ENCODE results near the gene GPANK1.

GPANK1 gene

DNA sequence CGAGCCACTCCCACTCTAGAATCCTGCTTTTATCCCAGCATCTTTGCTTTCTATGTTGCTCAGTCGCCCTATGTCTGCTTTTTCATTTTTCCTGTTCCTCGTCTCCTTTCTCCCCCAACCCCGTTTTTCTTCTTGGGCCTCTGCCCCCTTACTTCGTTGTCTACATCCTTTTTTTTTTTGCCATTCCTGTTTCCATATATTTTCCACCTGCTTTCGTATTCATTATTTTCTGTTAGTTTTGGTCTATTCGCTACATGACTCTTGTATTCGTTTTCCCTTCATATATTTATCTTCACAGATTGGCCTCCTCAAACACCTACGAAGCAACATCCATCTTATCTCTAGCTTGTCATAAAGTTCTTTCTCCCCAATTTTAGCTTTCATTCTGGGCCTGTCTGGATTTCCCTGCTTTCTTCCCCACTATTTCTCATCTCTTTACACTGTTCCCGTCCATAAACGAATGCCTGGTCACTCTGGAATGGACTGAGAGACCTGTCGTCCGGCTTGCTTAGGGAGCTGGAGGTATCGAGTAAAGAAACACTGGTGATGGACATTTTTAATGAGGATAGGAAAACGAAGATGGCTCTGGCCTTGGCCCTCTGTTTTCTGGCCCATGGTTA lies 43.4 kb downstream of the GPANK1 start:
- TF ChIP-seq, protein P1, sequence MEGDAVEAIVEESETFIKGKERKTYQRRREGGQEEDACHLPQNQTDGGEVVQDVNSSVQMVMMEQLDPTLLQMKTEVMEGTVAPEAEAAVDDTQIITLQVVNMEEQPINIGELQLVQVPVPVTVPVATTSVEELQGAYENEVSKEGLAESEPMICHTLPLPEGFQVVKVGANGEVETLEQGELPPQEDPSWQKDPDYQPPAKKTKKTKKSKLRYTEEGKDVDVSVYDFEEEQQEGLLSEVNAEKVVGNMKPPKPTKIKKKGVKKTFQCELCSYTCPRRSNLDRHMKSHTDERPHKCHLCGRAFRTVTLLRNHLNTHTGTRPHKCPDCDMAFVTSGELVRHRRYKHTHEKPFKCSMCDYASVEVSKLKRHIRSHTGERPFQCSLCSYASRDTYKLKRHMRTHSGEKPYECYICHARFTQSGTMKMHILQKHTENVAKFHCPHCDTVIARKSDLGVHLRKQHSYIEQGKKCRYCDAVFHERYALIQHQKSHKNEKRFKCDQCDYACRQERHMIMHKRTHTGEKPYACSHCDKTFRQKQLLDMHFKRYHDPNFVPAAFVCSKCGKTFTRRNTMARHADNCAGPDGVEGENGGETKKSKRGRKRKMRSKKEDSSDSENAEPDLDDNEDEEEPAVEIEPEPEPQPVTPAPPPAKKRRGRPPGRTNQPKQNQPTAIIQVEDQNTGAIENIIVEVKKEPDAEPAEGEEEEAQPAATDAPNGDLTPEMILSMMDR (IDR thresholded peaks at IDR 0.05), result no peak

DNA sequence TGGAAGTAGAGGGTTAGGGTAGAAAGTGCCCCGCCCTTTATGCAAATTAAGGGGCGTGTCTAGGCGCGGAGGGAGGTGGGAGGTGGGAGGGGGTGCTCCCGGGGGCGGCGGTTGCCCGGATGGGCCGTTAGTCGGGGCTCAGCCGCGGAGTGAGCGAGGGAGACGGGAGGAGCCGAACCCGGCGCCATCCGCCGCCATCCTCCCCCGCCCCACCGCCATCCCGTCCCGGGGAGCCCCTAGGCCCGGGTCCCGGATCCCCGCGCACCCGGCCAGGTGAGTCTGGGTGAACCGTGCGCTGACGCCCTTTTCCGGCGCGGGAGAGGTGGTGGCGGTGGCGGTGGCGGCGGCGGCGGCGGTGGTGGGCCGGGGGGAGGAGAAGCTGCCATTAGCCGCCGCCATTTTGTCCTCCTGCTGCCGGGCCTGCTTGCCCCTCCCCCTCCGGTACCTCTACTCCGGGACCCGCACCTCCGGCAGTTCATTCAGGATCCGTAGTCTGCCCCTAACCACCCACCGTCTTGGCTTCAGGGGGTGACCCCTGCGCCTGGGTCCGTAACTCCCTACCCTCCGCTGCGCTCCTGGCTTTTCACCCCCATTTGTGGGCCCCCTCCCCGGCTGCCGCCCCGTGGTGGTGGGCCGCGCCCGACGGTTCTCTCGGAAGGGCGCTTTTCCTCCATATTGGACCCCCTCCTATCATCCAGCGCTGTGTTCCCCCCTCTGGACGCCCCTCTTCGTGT lies 44.0 kb downstream of the GPANK1 start, which contains the start of gene PRRC2A:
Gene PRRC2A, plus strand, starts transcription at position 130 of the 734 bp plus-strand sequence. CDS start 2,075 bp downstream, outside the sequence.
- TF ChIP-seq, protein P1 (IDR thresholded peaks at IDR 0.05), result no peak

DNA sequence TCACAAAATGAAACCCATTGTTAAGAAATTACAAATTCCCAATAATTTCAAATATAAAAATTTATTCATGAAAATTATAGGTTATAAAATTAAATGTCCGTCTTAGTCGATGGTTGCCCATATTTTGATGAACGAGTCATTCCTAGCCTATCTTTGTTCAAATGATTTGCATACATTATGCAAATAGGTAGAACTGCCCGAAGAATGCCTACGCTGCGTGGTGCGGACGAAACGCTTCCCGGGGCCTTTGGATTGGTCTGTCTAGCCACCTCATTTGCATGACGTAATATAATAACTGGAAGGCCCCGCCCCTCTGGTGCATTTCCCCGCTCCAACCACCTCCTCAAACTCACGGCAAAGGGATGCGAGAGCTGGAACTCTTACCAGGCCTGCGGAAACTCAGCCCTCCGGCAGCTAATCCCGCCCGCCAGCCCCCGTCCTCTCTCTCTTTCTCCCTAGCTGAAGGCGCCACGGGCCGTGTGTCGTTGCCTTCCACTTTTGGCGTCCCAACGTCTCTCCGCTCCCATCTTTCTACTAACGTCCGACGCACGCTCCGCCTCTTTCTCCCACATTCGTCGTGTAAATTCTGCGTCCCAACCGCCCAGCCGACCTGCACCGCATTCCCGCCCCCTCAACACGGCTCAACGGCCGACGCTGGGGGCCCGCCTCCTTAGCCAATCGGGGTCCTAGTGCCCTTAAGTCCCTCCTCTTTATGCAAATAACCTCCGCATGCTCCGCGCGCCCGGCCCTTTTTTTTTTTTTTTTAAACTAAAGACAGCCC lies 44.8 kb downstream of the GPANK1 start:
- TF ChIP-seq, protein P1 (IDR thresholded peaks at IDR 0.05), result no peak

DNA sequence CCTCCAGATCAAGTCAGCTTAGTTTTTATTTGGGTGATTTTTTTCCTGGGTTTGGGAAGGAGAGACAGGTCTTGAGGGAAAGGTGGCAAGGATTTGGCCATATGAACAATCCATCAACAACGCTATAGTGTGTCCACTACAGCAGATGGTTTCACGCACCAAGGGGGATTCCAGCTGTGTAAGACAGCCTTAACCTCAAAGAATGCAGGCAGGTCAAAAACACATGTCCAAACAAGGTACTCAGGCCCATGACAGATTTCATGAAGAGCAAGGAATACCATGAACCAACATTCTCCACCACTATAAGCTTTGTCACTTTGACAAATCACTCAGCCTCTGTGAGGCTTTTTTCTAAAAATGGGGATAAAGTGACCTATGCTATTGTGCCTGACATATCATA lies 47.8 kb downstream of the GPANK1 start:
- TF ChIP-seq, protein P1 (IDR thresholded peaks at IDR 0.05), result no peak

DNA sequence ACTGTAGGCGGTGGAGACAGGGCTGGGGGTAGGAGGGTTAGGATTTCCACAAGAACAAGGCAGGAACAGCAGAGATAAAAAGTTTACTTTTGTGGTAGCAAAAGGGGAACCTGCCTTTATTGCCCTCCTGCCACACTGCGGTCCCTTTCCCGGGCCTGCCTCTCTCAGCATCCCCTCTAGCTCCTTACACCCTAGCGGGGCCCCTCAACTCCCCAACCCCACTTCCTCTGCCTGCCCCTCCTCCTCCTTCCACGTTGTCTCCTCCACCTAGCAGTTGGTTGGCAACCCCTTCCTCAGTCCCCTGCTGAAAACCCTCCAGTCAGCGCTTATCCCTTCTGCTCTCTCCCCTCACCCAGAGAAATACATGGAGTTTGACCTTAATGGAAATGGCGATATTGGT lies 49.0 kb downstream of the GPANK1 start:
- TF ChIP-seq, protein P1 (IDR thresholded peaks at IDR 0.05), result no peak

DNA sequence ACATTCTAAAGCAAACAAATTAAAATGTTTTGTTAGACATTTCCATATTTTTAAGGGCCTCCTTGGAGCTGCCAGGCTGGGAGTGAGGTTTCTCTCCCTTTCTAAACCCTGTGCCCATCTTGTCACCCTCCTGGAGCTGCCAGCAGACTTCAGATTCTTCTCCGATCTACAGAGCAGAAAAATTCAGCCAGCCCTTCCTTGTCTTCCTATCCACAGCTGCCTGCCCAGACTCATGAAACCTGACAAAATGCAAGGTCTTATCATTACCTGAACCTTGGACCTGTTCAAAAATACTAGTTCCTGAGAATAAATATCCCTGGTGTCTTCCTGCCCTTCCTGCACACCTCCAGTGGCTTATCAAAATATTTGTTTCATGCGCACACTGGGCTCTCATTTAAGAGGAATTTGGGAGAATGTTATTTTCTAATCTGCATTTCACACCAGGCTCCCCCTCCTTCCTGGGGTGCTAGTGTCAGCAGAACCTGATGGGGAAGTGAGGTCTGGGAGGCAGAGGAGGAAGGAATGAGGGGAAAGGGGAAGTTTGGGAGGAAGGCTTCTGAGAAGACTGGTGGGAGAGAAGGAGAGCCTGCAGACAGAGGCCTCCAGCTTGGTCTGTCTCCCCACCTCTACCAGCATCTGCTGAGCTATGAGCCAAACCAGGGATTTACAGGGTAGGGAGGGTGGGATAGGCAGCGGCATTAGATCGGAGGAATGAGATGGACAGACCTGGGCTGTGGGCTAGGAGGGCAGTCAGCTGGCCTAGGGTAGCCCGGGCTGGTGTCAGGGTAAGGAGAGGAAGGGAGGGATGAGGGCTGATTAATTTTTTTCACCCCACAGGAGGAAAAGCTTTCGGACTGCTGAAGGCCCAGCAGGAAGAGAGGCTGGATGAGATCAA lies 49.9 kb downstream of the GPANK1 start, which contains the start of gene AIF1:
Gene AIF1, plus strand, starts transcription at position 551 of the 895 bp plus-strand sequence. Its CDS starts 96 bp downstream, at position 647.
- TF ChIP-seq, protein P1 (IDR thresholded peaks at IDR 0.05), result no peak

Data from LNCAP (cell line).